Endodermal cell (in vitro differentiated cells): ENCODE data around the gene RBMS3. TPM values are rescaled to one million over a fixed set of nuclear protein-coding genes. Genes with fewer than 3 reads are reported as not detected.

Experiments
- DNase-seq: peaks from one replicate; pipeline ENCODE4 v3.0.0-alpha.2; 2017
- H3K27ac ChIP-seq: 2 replicates; pipeline ENCODE4 v1.5.1; 2013; ENCODE audit warnings: mild to moderate bottlenecking, low read depth, low read length, moderate library complexity
- H3K27me3 ChIP-seq: 2 replicates; pipeline ENCODE4 v1.6.1; 2013; ENCODE audit warnings: mild to moderate bottlenecking, low read length, moderate library complexity; ENCODE audit not compliant: insufficient read depth, control insufficient read depth, poor library complexity, severe bottlenecking
- H3K36me3 ChIP-seq: 2 replicates; pipeline ENCODE4 v1.7.0; 2013; ENCODE audit warnings: mild to moderate bottlenecking, low read length, moderate library complexity; ENCODE audit not compliant: control insufficient read depth, insufficient read depth
- H3K4me1 ChIP-seq: one replicate; pipeline ENCODE4 v1.7.0; 2013; ENCODE audit warnings: low read length; ENCODE audit not compliant: control insufficient read depth, insufficient read depth
- H3K4me3 ChIP-seq: 2 replicates; pipeline ENCODE4 v1.5.1; 2013; ENCODE audit warnings: mild to moderate bottlenecking, low read length, moderate library complexity
- H3K9ac ChIP-seq: 2 replicates; pipeline ENCODE4 v1.6.1; 2013; ENCODE audit warnings: mild to moderate bottlenecking, low read length, moderate library complexity; ENCODE audit not compliant: poor library complexity, severe bottlenecking; ENCODE audit errors: extremely low read depth
- H3K9me3 ChIP-seq: 2 replicates; pipeline ENCODE4 v1.6.1; 2013; ENCODE audit warnings: mild to moderate bottlenecking, low read length, moderate library complexity; ENCODE audit not compliant: control insufficient read depth
- H3K27ac Mint-ChIP-seq: 2 replicates; pipeline ENCODE4 v1.8.0; 2020; ENCODE audit warnings: mixed read lengths
- H3K27me3 Mint-ChIP-seq: 2 replicates; pipeline ENCODE4 v1.8.0; 2021; ENCODE audit warnings: mild to moderate bottlenecking, mixed read lengths; ENCODE audit not compliant: insufficient read depth
- H3K36me3 Mint-ChIP-seq: 2 replicates; pipeline ENCODE4 v1.8.0; 2020; ENCODE audit warnings: low read depth, mixed read lengths
- H3K4me1 Mint-ChIP-seq: 2 replicates; pipeline ENCODE4 v1.8.0; 2020; ENCODE audit warnings: mixed read lengths
- H3K4me3 Mint-ChIP-seq: 2 replicates; pipeline ENCODE4 v1.8.0; 2020; ENCODE audit warnings: mild to moderate bottlenecking, moderate library complexity, mixed read lengths
- H3K9me3 Mint-ChIP-seq: 2 replicates; pipeline ENCODE4 v1.8.0; 2020; ENCODE audit warnings: mild to moderate bottlenecking, mixed read lengths
- WGBS, 2 experiments: methylation state at CpG; one replicate each; pipeline versions ENCODE4 v1.1.5 to v1.1.7; 2013; ENCODE audit warnings: missing lambda C conversion rate in 2 of 2, mixed read lengths in 1 of 2; ENCODE audit not compliant: insufficient coverage in 1 of 2, insufficient read length in 1 of 2; 5-methylcytosine and 5-hydroxymethylcytosine counted together
- total RNA-seq, 2 donors: library from RNA; stranded (reverse); fragmentation: NEBNext Ultra II Directional in 1 of 2; extraction: Animal tissue kit (Norgen Biotek cat#: 25700) in 1 of 2; gene quantifications; 2 replicates in 1 of 2; 3 replicates in 1 of 2; pipeline ENCODE4 v1.2.1, GENCODE V29; 2021
- TF ChIP-seq, protein P1 (sequence below): fragments of 200-600 bp; sonication (generic); conservative IDR thresholded peaks from 2 replicates; pipeline ENCODE4 v1.5.0; 2021; ENCODE audit warnings: antibody characterized with exemption, mild to moderate bottlenecking

RBMS3 gene
- total RNA-seq, 2 donors from 2014 or later, result 2.0 to 7.3 TPM

GRCh38 chr3:29683018-29683993 lies 402.4 kb downstream of the RBMS3 start:
- peaks cover 7% of the 10 kb centered on the region for H3K4me1 ChIP-seq
- peak overlapping the region; percentile 41 for H3K4me3 ChIP-seq
- Mint-ChIP-seq H3K27ac (peak overlapping the region; percentile 84), H3K36me3 (no peaks in the 10 kb centered on the region), H3K9me3 (peaks cover 4% of the 10 kb centered on the region), H3K4me1 (peaks cover 24% of the 10 kb centered on the region), H3K27me3 (no peaks in the 10 kb centered on the region), H3K4me3 (no peak overlapping the region)
- DNase-seq, result no peak
- no peak overlapping the region for H3K9ac ChIP-seq
- no peaks in the 10 kb centered on the region for H3K27me3 ChIP-seq
- H3K27ac ChIP-seq, result peak overlapping the region; percentile 16
- peaks cover 6% of the 10 kb centered on the region for H3K9me3 ChIP-seq
- TF ChIP-seq, protein P1, sequence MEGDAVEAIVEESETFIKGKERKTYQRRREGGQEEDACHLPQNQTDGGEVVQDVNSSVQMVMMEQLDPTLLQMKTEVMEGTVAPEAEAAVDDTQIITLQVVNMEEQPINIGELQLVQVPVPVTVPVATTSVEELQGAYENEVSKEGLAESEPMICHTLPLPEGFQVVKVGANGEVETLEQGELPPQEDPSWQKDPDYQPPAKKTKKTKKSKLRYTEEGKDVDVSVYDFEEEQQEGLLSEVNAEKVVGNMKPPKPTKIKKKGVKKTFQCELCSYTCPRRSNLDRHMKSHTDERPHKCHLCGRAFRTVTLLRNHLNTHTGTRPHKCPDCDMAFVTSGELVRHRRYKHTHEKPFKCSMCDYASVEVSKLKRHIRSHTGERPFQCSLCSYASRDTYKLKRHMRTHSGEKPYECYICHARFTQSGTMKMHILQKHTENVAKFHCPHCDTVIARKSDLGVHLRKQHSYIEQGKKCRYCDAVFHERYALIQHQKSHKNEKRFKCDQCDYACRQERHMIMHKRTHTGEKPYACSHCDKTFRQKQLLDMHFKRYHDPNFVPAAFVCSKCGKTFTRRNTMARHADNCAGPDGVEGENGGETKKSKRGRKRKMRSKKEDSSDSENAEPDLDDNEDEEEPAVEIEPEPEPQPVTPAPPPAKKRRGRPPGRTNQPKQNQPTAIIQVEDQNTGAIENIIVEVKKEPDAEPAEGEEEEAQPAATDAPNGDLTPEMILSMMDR, result no peak
- H3K36me3 ChIP-seq, result no peaks in the 10 kb centered on the region
- 85 to 96% methylated on average over 3 to 5 of the region's 5 CpGs for WGBS, 2 experiments

- H3K27ac ChIP-seq, result no peak overlapping the region
- 86% methylated on average over 1 of the region's 2 CpGs; no CpG with 5 or more reads in 1 of the 2 experiments for WGBS, 2 experiments
- H3K4me1 ChIP-seq, result peaks cover 7% of the 10 kb centered on the region
- no peak overlapping the region for H3K9ac ChIP-seq
- DNase-seq, result no peak
- Mint-ChIP-seq H3K4me1 (peaks cover 24% of the 10 kb centered on the region), H3K36me3 (no peaks in the 10 kb centered on the region), H3K27ac (peak overlapping the region; percentile 58), H3K9me3 (peaks cover 4% of the 10 kb centered on the region), H3K27me3 (no peaks in the 10 kb centered on the region), H3K4me3 (no peak overlapping the region)
- H3K27me3 ChIP-seq, result no peaks in the 10 kb centered on the region
- no peaks in the 10 kb centered on the region for H3K36me3 ChIP-seq
- no peak overlapping the region for H3K4me3 ChIP-seq
- TF ChIP-seq, protein P1, result no peak
- peaks cover 6% of the 10 kb centered on the region for H3K9me3 ChIP-seq
Measured at GRCh38 chr3:29686889-29687592, 406.2 kb downstream of the RBMS3 start.

DNA sequence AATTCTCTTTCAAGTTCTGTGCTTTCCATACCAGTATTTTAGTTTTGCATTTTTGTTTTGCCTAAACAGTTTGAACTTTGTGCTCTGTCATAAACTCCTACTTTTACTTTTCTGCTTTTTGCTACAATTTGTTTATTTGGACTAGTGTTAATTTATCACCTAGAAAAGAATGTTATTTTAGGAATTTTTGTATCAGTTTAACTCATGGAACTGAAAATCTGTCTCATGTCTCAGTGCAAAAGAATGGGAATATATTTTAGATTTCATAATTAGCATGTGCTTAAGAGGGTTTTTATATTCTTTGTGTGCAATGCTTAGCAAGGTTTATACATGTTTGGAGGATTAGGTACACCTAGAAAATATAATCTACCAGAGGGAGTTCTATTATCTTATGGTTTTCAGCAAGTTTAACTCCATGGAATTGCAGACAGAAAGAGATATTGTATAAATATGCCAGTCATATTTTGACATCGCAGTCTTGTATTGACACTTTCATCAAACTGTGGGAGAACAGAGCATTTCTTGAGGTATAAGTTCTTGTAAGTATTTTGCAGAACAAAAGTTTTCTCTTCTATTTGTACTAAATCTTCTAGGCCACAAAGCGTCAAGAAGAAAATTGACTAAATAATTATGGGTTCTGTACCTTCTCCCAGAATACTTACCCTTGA lies 409.9 kb downstream of the RBMS3 start:
- Histone ChIP-seq H3K36me3 (no peaks in the 10 kb centered on the region), H3K27ac (no peak overlapping the region), H3K4me1 (peaks cover 14% of the 10 kb centered on the region), H3K9me3 (no peaks in the 10 kb centered on the region), H3K4me3 (no peak overlapping the region), H3K9ac (no peak overlapping the region), H3K27me3 (no peaks in the 10 kb centered on the region)
- H3K27ac Mint-ChIP-seq, result no peak overlapping the region
- H3K36me3 Mint-ChIP-seq, result no peaks in the 10 kb centered on the region
- 83 to 95% methylated on average over 1 to 2 of the region's 2 CpGs for WGBS, 2 experiments
- H3K4me3 Mint-ChIP-seq, result no peak overlapping the region
- peaks cover under 1% of the 10 kb centered on the region for H3K9me3 Mint-ChIP-seq
- H3K4me1 Mint-ChIP-seq, result peaks cover 18% of the 10 kb centered on the region
- no peaks in the 10 kb centered on the region for H3K27me3 Mint-ChIP-seq
- DNase-seq, result no peak
- TF ChIP-seq, protein P1, result no peak
